Upper lobe of left lung (tissue), 4 donors: ENCODE measurements around the gene NBAS.

ENCODE experiments used
- EP300 ChIP-seq, 4 donors: sonication (generic); formaldehyde crosslinking; IDR thresholded peaks; one replicate each; pipeline ENCODE4 v1.5.1; 2017; ENCODE audit warnings: antibody characterized with exemption in 4 of 4, control low read depth in 2 of 4
- POLR2AphosphoS5 ChIP-seq, 2 donors: sonication (generic); formaldehyde crosslinking; IDR thresholded peaks; one replicate each; pipeline ENCODE4 v1.5.1; 2017; ENCODE audit warnings: antibody characterized with exemption in 2 of 2
- TF ChIP-seq, protein P1 (sequence below), 6 experiments: fragments of 450-650 bp in 4 of 6; fragments of 200-600 bp in 2 of 6; sonication (generic) in 2 of 6; IDR thresholded peaks; one replicate each; pipeline ENCODE4 v1.5.1; 2016 to 2019; ENCODE audit warnings: antibody characterized with exemption in 6 of 6

DNA sequence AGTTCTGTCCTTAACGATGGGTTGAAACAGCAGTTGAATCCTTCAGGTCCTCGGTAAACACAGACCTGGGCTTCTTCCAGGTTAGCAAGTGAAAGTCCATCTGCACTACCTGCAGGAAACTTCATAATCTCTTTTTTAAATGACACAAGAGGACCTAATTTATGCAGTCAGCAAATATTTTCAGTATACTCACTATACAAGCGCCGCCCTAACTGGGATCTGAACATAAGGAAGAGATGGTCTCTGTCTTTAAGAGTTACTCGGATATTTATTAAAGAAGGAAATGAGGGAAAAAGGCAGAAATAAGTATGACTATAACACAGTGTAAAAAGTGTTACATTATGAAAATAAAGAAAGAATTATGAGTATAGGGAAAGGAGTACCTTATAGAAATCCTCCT is 103.3 kb downstream of the NBAS start:
- no peak for TF ChIP-seq EP300 (IDR thresholded peaks at IDR 0.05)
- TF ChIP-seq, protein P1, sequence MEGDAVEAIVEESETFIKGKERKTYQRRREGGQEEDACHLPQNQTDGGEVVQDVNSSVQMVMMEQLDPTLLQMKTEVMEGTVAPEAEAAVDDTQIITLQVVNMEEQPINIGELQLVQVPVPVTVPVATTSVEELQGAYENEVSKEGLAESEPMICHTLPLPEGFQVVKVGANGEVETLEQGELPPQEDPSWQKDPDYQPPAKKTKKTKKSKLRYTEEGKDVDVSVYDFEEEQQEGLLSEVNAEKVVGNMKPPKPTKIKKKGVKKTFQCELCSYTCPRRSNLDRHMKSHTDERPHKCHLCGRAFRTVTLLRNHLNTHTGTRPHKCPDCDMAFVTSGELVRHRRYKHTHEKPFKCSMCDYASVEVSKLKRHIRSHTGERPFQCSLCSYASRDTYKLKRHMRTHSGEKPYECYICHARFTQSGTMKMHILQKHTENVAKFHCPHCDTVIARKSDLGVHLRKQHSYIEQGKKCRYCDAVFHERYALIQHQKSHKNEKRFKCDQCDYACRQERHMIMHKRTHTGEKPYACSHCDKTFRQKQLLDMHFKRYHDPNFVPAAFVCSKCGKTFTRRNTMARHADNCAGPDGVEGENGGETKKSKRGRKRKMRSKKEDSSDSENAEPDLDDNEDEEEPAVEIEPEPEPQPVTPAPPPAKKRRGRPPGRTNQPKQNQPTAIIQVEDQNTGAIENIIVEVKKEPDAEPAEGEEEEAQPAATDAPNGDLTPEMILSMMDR (IDR thresholded peaks at IDR 0.05) = no peak
- no peak for TF ChIP-seq POLR2AphosphoS5 (IDR thresholded peaks at IDR 0.05)
